ENCODE measurements around the gene CAPN9.

DNA sequence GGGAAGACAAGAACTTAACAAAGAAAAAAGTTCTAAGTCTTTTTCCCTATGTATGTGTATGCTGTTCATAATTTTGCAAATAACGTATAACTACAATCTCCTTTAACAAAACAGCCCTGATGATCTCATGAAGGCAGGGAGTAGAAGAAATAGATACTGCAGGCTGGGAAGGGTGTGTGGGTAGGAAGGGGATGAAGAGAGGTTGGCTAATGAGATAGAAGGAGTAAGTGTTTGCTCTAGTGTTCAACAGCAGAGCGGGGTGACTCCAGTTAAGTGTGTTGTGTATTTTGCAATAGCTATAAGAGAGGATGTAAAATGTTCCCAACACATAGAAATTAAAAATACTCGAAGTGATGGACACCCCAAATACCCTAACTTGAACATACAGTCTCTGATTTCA, 101.0 kb downstream of the CAPN9 start:
- TF ChIP-seq CTCF (IDR thresholded peaks at IDR 0.05) (no peak), POLR2A (IDR thresholded peaks at IDR 0.05) (no peak)
